ENCODE measurements around the gene ZNF564.
A peak's percentile ranks its signal among the peaks of the same experiment; 100 is the strongest.
"Not testable (repeated sequence)": the region's sequence is repeated elsewhere in the genome, so short reads cannot be mapped to it uniquely, and the experiment has no call there.

The ZNF564 gene

GRCh38 chr19:12551060-12551832, at the start of gene ZNF564:
TSS of gene ZNF564 (minus strand) at chr19:12551482. CDS start at chr19:12551332, 150 bp downstream.
- peak; percentile 85 for DNase-seq (ENCODE audit: low read depth)

DNA sequence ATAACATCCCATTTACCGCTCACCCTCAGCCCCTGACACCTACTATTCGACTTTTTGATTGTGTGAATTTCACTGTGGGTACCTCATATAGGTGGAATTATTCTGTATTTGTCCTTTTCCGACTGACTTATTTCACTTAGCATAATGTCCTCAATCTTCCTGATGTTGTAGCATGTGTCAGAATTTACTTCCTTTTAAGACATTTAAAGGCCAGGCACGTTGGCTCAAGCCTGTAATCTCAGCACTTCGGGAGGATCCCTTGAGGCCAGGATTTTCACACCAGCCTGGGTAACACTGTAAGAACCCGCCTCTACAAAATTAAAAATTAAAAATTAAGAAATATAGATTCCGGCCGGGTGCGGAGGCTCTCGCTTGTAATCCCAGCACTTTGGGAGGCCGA, 46.3 kb upstream of the ZNF564 start:
- DNase-seq (ENCODE audit: low read depth), result no peak

- DNase-seq (ENCODE audit: low read depth), result no peak
These were observed 45.8 kb upstream of the ZNF564 start for GRCh38 chr19:12596927-12597548.

GRCh38 chr19:12596485-12596884, 45.2 kb upstream of the ZNF564 start:
- DNase-seq (ENCODE audit: low read depth), result no peak

DNA sequence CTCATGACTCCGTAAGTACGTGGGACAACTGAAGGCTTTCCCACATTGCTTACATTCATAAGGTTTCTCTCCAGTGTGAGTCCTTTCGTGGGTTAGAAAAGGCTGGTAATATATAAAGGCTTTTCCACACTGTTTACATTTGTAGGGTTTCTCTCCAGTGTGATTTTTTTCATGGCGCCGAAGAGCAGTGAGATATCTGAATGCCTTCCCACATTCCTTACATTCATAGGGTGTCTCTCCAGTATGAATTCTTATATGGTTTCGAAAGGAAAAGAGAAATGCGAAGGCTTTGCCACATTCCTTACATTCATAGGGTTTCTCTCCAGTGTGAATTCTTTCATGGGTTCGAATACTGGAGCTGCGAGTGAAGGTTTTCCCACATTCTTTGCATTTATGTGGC, 29.8 kb upstream of the ZNF564 start:
- DNase-seq (ENCODE audit: low read depth), result no peak

DNA sequence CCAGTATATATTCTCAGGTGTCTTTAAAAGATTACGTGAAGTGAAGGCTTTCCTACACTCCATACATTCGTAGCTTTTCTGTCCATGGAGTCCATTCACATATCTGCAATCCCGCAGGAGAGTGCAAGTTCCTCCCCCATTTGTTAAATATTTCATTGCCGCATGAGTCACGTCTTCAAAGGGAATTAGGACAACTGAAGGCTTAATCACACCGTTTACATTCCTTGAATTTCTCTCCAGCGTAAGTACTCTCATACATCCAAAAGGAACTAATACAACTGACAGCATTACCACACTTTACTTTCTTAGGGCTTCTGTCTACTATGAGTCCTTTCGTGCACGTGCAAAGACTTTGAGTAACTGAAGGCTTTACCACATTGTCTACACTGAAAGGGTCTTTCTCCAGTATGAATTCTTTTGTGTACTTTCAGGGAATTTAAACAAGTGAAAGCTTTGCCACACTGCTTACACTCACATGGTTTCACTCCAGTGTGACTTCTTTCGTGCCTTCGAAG, 29.0 kb upstream of the ZNF564 start:
- no peak for DNase-seq (ENCODE audit: low read depth)

GRCh38 chr19:12578641-12579040, 27.4 kb upstream of the ZNF564 start:
- no peak for DNase-seq (ENCODE audit: low read depth)

DNA sequence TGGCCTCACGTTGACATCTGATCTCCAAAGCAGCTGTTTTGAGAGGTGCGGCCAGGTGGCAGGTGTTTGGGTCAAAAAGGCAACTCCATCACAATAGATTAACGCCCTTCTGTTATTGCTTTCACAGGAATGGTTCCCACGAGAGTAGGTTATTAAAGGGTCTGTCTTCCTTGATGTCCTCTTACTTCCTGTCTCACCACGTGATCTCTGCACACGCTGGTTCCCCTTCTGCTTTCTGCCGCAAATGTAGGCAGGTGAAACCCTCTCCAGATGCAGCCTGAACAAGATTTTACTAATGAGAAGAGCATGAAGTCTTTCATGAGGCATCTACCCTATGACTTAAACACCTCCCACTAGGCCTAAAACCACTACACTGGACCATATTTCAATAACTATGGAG, 22.8 kb upstream of the ZNF564 start:
- no peak for DNase-seq (ENCODE audit: low read depth)

DNA sequence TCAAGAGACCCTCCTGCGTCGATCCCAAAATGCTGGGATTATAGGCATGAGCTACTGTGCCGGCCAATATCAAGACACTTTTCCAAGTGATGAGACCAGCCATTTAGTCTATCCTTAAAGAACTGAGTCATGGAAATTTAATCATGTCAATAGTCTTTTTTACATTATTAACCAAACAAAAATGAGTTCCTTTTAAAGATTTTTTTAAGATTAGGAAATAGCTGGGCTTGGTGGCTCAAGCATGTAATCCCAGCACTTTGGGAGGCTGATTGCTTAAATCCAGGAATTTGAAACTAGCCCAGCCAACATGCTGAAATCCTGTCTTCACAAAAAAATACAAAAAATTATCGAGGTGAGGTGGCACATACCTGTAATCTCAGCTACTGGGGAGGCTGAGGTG, 16.7 kb upstream of the ZNF564 start:
- DNase-seq (ENCODE audit: low read depth), result no peak

GRCh38 chr19:12566380-12566779, 15.1 kb upstream of the ZNF564 start:
- not testable (repeated sequence) for DNase-seq (ENCODE audit: low read depth)

- DNase-seq (ENCODE audit: low read depth), result peak; percentile 89
These were observed 12.9 kb upstream of the ZNF564 start for GRCh38 chr19:12564016-12564664.

DNA sequence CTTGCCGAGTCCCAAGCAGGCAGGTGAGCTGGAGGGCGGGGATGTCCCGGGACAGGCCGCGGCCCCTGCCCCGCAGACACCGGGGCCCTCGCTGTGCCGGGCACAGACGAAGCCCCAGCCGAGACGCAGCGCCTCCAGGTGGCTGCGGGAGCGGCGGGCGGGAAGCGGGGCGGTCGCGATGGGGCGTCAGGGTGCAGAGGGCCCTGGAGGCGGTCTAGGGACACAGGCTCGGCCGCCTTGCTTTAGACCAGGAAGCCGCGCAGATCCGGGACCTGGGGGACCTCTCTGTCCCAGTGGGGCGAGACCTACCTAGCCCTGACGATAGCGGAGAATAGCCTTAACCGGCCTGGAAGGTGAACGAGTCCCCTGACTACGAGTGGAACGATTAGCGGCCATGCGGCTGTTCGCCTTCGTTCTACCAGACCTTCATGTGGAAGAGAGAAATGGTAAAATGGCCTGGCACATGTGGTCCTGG, 4.2 kb upstream of the ZNF564 start:
- DNase-seq (ENCODE audit: low read depth), result no peak

DNA sequence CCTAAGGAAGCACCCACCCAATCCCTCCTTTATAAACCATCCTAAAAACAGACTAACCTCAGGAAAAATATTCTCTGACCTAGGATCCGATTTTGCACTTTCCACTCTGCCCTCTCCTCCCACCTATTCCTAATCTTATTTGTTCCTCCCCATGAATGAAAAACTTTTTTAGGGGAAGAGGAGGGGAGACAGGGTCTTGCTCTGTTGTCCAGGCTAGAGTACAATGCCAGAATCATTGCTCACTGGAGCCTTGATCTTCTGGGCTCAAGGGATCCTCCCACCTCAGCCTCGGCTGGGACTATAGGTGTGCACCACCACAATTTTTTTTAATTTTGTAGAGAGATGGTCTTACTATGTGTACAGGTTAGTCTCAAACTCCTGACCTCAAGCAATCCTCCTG, 4.4 kb downstream of the ZNF564 start:
- no peak for DNase-seq (ENCODE audit: low read depth)

DNA sequence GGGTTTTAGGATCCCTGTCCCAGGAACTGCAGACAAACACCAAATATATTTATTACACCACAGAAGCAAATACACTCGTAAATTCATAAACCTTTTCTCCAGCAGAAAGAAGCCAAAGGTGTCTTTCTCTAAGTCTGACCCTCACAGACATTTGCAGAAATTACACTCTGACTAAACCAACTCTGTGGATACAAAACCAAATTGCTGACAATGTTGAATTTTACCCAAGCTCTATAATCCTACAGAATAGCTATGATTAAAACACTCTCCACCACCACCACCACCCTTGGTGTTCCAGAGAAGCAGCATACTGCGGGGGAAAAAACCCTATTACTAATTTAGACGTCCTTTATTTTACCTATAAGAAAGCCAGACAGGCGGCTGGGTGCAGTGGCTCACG, 5.2 kb downstream of the ZNF564 start:
- DNase-seq (ENCODE audit: low read depth), result no peak

GRCh38 chr19:12545267-12545666, 6.0 kb downstream of the ZNF564 start:
- DNase-seq (ENCODE audit: low read depth), result no peak

DNA sequence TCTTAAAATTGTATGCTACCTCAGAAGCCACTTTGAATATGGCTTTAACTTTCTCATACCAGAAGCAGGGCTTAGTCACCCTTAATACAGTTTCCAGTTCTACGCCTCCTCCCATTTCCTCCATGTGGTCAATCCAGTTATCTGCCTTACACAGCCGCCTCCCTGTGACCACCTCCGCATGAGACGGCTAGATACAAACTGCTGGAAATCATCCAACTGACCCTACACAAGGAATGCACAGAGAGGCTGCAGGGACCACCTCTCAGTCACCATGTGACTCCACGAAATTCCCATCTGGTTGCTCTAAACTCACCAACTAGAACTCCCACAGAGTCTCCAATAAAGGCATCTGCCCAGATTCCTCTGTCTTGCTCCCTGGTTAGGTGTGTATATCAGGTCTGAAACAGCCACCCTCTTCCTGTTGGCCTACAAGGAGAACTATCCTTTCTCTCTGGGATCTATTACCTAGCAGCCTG, 6.8 kb downstream of the ZNF564 start:
- no peak for DNase-seq (ENCODE audit: low read depth)

DNA sequence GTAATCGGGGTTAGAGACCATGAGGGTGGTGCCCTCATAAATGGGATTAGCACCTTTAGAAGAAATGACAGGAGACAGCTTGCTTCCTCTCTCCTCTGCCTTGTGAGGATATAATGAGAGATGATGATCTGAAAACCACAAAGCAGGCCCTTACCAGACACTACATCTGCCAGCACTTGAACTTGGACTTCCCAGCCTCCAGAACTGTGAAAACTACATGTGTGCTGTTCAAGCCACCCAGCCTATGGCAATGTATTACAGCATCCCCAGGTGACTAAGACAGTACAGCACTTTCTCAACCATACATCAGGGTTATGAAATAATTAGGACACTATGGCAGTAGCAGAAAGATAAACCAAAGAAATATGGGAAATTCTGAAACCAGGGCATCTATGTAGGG, 7.4 kb downstream of the ZNF564 start:
- DNase-seq (ENCODE audit: low read depth), result no peak

GRCh38 chr19:12527034-12527836, 24.0 kb downstream of the ZNF564 start:
- DNase-seq (ENCODE audit: low read depth), result no peak

DNA sequence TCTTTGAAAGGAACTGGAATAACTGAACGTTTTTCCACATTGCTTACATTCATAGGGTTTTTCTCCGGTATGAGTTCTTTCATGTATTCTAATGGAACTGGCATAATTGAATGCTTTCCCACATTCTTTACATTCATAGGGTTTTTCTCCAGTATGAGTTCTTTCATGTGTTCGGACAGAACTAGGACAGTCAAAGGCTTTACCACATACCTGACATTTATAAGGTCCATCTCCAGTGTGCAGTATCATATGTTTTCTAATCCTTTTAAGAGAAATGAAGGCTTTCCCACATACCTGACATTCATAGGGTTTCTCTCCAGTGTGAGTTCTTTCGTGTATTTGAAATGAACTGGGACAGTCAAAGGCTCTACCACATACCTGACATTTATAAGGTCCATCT, 24.7 kb downstream of the ZNF564 start:
- DNase-seq (ENCODE audit: low read depth), result no peak

DNA sequence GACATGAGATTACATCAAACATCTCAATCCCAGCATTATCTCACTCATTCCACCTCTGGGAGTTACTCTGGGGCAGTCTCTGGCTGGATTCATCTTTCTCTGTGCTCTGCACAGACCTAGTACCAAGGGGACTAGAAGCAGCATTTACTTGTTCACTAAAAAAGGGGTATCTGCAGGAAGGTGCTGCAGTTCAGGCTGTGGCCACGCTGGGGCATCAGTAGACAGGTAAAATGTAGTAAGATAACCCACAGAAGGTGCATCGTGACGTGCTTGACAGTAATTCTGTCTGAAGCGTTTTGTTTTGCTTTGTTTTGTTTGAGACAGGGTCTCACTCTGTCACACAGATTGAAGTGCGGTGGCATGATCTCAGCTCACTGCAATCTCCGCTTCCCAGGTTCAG, 29.3 kb downstream of the ZNF564 start:
- no peak for DNase-seq (ENCODE audit: low read depth)

DNA sequence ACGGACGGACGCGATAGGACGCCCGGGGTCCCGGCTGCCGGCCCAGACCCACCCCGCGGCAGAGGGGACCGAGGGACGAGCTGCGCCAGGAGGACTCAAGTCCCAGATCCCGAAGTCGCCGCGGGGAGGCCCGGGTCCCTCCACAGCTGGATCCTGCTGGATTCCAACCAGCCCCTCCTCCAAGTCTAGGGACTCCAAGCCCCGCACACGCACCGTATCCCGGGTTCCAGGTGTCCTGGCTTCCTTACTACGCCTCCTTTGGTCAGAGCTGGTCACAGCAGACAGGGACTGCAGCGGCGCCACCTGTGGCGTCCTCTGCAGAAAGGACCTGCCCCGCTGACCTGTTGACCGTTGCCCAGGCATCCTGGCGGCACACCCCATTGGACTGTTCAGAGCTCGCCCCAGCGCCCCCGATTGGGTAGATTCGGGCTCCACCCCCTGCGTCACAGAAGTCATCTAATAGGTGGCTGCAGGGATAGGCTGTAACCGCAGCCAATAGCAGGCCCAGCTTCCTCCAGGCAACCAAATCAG, 37.7 kb downstream of the ZNF564 start:
- DNase-seq (ENCODE audit: low read depth), result no peak

DNA sequence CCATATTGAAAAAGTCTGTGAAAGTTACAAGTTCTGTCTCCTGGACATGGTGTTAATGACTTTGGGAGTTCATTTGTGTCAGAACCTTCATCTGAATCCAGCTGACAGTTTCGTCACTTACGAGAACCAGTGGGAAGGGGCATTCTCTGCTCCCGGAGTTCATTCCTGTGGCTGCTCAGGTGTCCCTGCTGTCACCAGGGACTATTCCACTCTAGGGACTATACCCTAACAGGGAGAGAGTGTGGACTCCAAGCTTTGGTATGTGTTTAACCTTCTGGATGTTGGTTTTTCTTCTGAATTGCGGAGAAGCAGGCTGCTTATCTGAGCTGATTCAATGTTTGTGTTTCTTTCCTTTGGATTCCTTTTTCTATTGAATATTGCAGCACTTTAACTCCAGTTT, 54.2 kb downstream of the ZNF564 start:
- DNase-seq (ENCODE audit: low read depth), result no peak
